Smooth muscle cell (in vitro differentiated cells): Measurements from ENCODE around the gene CD247. TPM values are rescaled to one million over a fixed set of nuclear protein-coding genes. Genes with fewer than 3 reads are reported as not detected.

Source experiments
- DNase-seq: peaks from one replicate; lab custom pipeline; 2025; ENCODE audit not compliant: unreplicated experiment; lab: John Stamatoyannopoulos, UW
- H2AFZ ChIP-seq: fragments of 200-600 bp; sonication (generic); 2 replicates; pipeline ENCODE4 v1.6.0; 2016; ENCODE audit warnings: antibody characterized with exemption, low read depth, mild to moderate bottlenecking
- H3F3A ChIP-seq: fragments of 200-600 bp; sonication (generic); 2 replicates; pipeline ENCODE4 v1.6.0; 2017; ENCODE audit warnings: antibody characterized with exemption, low read depth
- H3K27ac ChIP-seq: fragments of 200-600 bp; sonication (generic); 2 replicates; pipeline ENCODE4 v1.5.1; 2016; ENCODE audit warnings: low read depth, mild to moderate bottlenecking
- H3K27me3 ChIP-seq: fragments of 200-600 bp; sonication (generic); 2 replicates; pipeline ENCODE4 v1.6.1; 2016; ENCODE audit warnings: low read depth, mild to moderate bottlenecking
- H3K36me3 ChIP-seq: fragments of 200-600 bp; sonication (generic); 2 replicates; pipeline ENCODE4 v1.5.1; 2016; ENCODE audit warnings: low read depth
- H3K4me1 ChIP-seq: fragments of 200-600 bp; sonication (generic); 2 replicates; pipeline ENCODE4 v1.5.1; 2016; ENCODE audit warnings: low read depth
- H3K4me2 ChIP-seq: fragments of 200-600 bp; sonication (generic); 2 replicates; pipeline ENCODE4 v1.6.0; 2016; ENCODE audit warnings: mild to moderate bottlenecking
- H3K4me3 ChIP-seq: fragments of 200-600 bp; sonication (generic); 2 replicates; pipeline ENCODE4 v1.5.1; 2016; ENCODE audit warnings: mild to moderate bottlenecking
- H3K79me2 ChIP-seq: fragments of 200-600 bp; sonication (generic); 2 replicates; pipeline ENCODE4 v1.6.0; 2016; ENCODE audit warnings: low read depth, mild to moderate bottlenecking
- H3K9ac ChIP-seq: fragments of 200-600 bp; sonication (generic); 2 replicates; pipeline ENCODE4 v1.6.0; 2016; ENCODE audit warnings: low read depth
- H3K9me3 ChIP-seq: fragments of 200-600 bp; sonication (generic); replicated peaks from 2 replicates; pipeline ENCODE4 v1.5.1; 2016; ENCODE audit warnings: low read depth
- H4K20me1 ChIP-seq: fragments of 200-600 bp; sonication (generic); 2 replicates; pipeline ENCODE4 v1.6.0; 2016; ENCODE audit warnings: low read depth
- CTCF ChIP-seq: fragments of 200-600 bp; sonication (generic); IDR thresholded peaks from 2 replicates; pipeline ENCODE4 v1.5.1; 2017; ENCODE audit warnings: borderline replicate concordance, mild to moderate bottlenecking, antibody characterized with exemption; ENCODE audit not compliant: insufficient read depth, poor library complexity, severe bottlenecking
- WGBS: methylation state at CpG from one replicate; pipeline ENCODE4 v1.1.7; 2016; ENCODE audit warnings: low lambda C conversion rate; 5-methylcytosine and 5-hydroxymethylcytosine counted together
- polyA plus RNA-seq: library from polyadenylated mRNA; unstranded; fragments of >200 nt; fragmentation: Nextera tagmentation; extraction: Ambion mirVana; gene quantifications from 2 replicates; pipeline ENCODE4 v1.2.1, GENCODE V29; 2016
- total RNA-seq: library from RNA; depleted of rRNA; stranded (reverse); fragments of >200 nt; gene quantifications from 2 replicates; pipeline ENCODE4 v1.2.3, GENCODE V29; 2014

CD247 gene
- total and polyA plus RNA-seq, 2 experiments from 2014 or later = 0.13 TPM; not detected in 1

GRCh38 chr1:167387251-167387910 lies 130.9 kb downstream of the CD247 start:
- Histone ChIP-seq H3K27ac (no peak overlapping the region), H2AFZ (no peak overlapping the region), H4K20me1 (no peaks in the 10 kb centered on the region), H3K4me3 (no peak overlapping the region), H3F3A (no peaks in the 10 kb centered on the region), H3K9me3 (no peaks in the 10 kb centered on the region), H3K79me2 (no peaks in the 10 kb centered on the region), H3K4me2 (no peak overlapping the region), H3K36me3 (no peaks in the 10 kb centered on the region), H3K27me3 (no peaks in the 10 kb centered on the region), H3K4me1 (no peaks in the 10 kb centered on the region), H3K9ac (no peak overlapping the region)
- TF ChIP-seq CTCF = no peak
- DNase-seq = no peak
- WGBS = 96% methylated on average over 7 of the region's 7 CpGs

Other genes starting within 250 kb of the CD247 start
- 76.7 and 80.0 TPM in 2 replicates for gene CREG1, start 35.2 kb upstream of the CD247 start, total RNA-seq
- 43.1 and 45.2 TPM in 2 replicates for gene CREG1, start 35.2 kb upstream of the CD247 start, polyA plus RNA-seq
- 0.27 TPM in 1 of 2 replicates, not detected in the other for gene RCSD1, start 111.7 kb upstream of the CD247 start, total RNA-seq
- 0.40 TPM in 1 of 2 replicates, not detected in the other for gene RCSD1, start 111.7 kb upstream of the CD247 start, polyA plus RNA-seq
- gene MPZL1, start 203.5 kb upstream of the CD247 start, total RNA-seq = 250 and 264 TPM in 2 replicates
- gene MPZL1, start 203.5 kb upstream of the CD247 start, polyA plus RNA-seq = 276 and 303 TPM in 2 replicates